GM23338 (cell line): ENCODE data around the gene COL25A1. TPM values are rescaled to one million over a fixed set of nuclear protein-coding genes. Genes with fewer than 3 reads are reported as not detected.

Experiments
- ATAC-seq: fragments of 200-7000 bp; cut with Tn5 transposase; 3 replicates; pipeline ENCODE4 v1.9.1; 2020
- DNase-seq: peaks from one replicate; pipeline ENCODE4 v3.0.0-alpha.2; 2015; ENCODE audit warnings: low spot score
- H2AFZ ChIP-seq: fragments of 200-600 bp; sonication (generic); 2 replicates; pipeline ENCODE4 v1.8.0; 2016; ENCODE audit warnings: antibody characterized with exemption, mild to moderate bottlenecking, moderate library complexity
- H3F3A ChIP-seq: fragments of 200-600 bp; sonication (generic); replicated peaks from 2 replicates; pipeline ENCODE4 v1.8.0; 2017; ENCODE audit warnings: antibody characterized with exemption, mixed run types, low read depth
- H3K27ac ChIP-seq: fragments of 200-600 bp; sonication (generic); 2 replicates; pipeline ENCODE4 v1.6.1; 2016; ENCODE audit warnings: low read depth
- H3K27me3 ChIP-seq: fragments of 200-600 bp; sonication (generic); 2 replicates; pipeline ENCODE4 v1.8.0; 2016; ENCODE audit warnings: mild to moderate bottlenecking, mixed run types, moderate library complexity; ENCODE audit not compliant: insufficient read depth
- H3K36me3 ChIP-seq: fragments of 200-600 bp; sonication (generic); 2 replicates; pipeline ENCODE4 v1.8.0; 2016; ENCODE audit warnings: mild to moderate bottlenecking; ENCODE audit not compliant: insufficient read depth
- H3K4me1 ChIP-seq: fragments of 200-600 bp; sonication (generic); 2 replicates; pipeline ENCODE4 v1.8.0; 2016; ENCODE audit warnings: mild to moderate bottlenecking, moderate library complexity; ENCODE audit not compliant: insufficient read depth
- H3K4me2 ChIP-seq: fragments of 200-600 bp; sonication (generic); 2 replicates; pipeline ENCODE4 v1.7.1; 2017; ENCODE audit warnings: mixed run types
- H3K4me3 ChIP-seq: fragments of 200-600 bp; sonication (generic); 2 replicates; pipeline ENCODE4 v1.6.1; 2016; ENCODE audit warnings: mixed run types
- H3K79me2 ChIP-seq: fragments of 200-600 bp; sonication (generic); replicated peaks from 2 replicates; pipeline ENCODE4 v1.8.0; 2017; ENCODE audit warnings: mild to moderate bottlenecking; ENCODE audit not compliant: insufficient read depth
- H3K9me2 ChIP-seq: fragments of 200-600 bp; sonication (generic); 2 replicates; pipeline ENCODE4 v1.8.0; 2017; ENCODE audit not compliant: insufficient read depth
- H4K20me1 ChIP-seq: fragments of 200-600 bp; sonication (generic); replicated peaks from 2 replicates; pipeline ENCODE4 v1.8.0; 2017; ENCODE audit warnings: mild to moderate bottlenecking; ENCODE audit not compliant: insufficient read depth
- H3K27ac Mint-ChIP-seq: 2 replicates; pipeline ENCODE4 v1.8.0; 2020; ENCODE audit warnings: inconsistent platforms, mild to moderate bottlenecking, moderate library complexity, mixed read lengths
- H3K27me3 Mint-ChIP-seq: 3 replicates; pipeline ENCODE4 v1.8.0; 2022; ENCODE audit warnings: low read depth, mild to moderate bottlenecking, moderate library complexity, mixed read lengths, inconsistent platforms; ENCODE audit not compliant: insufficient read depth, poor library complexity
- H3K36me3 Mint-ChIP-seq: 3 replicates; pipeline ENCODE4 v1.8.0; 2021; ENCODE audit warnings: low read depth, mild to moderate bottlenecking, inconsistent platforms, moderate library complexity, mixed read lengths
- H3K4me1 Mint-ChIP-seq: 3 replicates; pipeline ENCODE4 v1.8.0; 2020; ENCODE audit warnings: mild to moderate bottlenecking, inconsistent platforms, mixed read lengths
- H3K4me3 Mint-ChIP-seq: 3 replicates; pipeline ENCODE4 v1.8.0; 2021; ENCODE audit warnings: moderate library complexity, mild to moderate bottlenecking, inconsistent platforms, mixed read lengths
- H3K9me3 Mint-ChIP-seq: 3 replicates; pipeline ENCODE4 v1.8.0; 2020; ENCODE audit warnings: moderate library complexity, mild to moderate bottlenecking, inconsistent platforms, mixed read lengths
- CREB1 ChIP-seq: fragments of 250-450 bp; sonication (Bioruptor Pico); IDR thresholded peaks from 2 replicates; pipeline ENCODE4 v1.5.0; 2020; ENCODE audit warnings: low read depth, mild to moderate bottlenecking, moderate library complexity
- CTCF ChIP-seq, 2 experiments: fragments of 200-600 bp in 1 of 2; sonication (generic) in 1 of 2; conservative IDR thresholded peaks; 2 replicates each; pipeline versions ENCODE4 v1.5.1 to v1.6.1; 2016 to 2017; ENCODE audit warnings: antibody characterized with exemption in 2 of 2, low read depth in 2 of 2, mild to moderate bottlenecking in 2 of 2, moderate library complexity in 1 of 2
- NANOG ChIP-seq: IDR thresholded peaks from 2 replicates; pipeline ENCODE4 v1.6.1; 2016; ENCODE audit warnings: antibody characterized with exemption, borderline replicate concordance
- POLR2AphosphoS5 ChIP-seq: IDR thresholded peaks from 2 replicates; pipeline ENCODE4 v1.6.1; 2016; ENCODE audit warnings: antibody characterized with exemption, low read depth
- ZNF462 ChIP-seq: fragments of 250-450 bp; sonication (Bioruptor Pico); IDR thresholded peaks from 2 replicates; pipeline ENCODE4 v1.5.0; 2020; ENCODE audit warnings: mild to moderate bottlenecking, moderate library complexity
- polyA plus RNA-seq: library from polyadenylated mRNA; unstranded; fragments of >200 nt; fragmentation: Nextera tagmentation; extraction: Ambion mirVana; gene quantifications from 2 replicates; pipeline ENCODE4 v1.2.1, GENCODE V29; 2016
- total RNA-seq: library from RNA; depleted of rRNA; stranded (reverse); fragments of >200 nt; shearing (Covaris generic); gene quantifications from 2 replicates; pipeline ENCODE4 v1.2.3, GENCODE V29; 2014

COL25A1 gene
- total and polyA plus RNA-seq, 2 experiments from 2014 or later, result 3.9 to 5.6 TPM

GRCh38 chr4:109125084-109125483 lies 177.4 kb downstream of the COL25A1 start (continued):
- TF ChIP-seq POLR2AphosphoS5 (no peak), CTCF (conservative IDR thresholded peaks at IDR 0.05; ENCODE audit: low read depth in 2 of 2) (no peak), NANOG (no peak), CREB1 (CRISPR knock-in tag) (no peak)

GRCh38 chr4:109123951-109124350 lies 178.5 kb downstream of the COL25A1 start:
- H3K9me2 ChIP-seq, result no peaks in the 10 kb centered on the region
- no peak overlapping the region for H2AFZ ChIP-seq
- no peaks in the 10 kb centered on the region for H3F3A ChIP-seq
- Mint-ChIP-seq H3K9me3 (no peaks in the 10 kb centered on the region), H3K27me3 (no peaks in the 10 kb centered on the region), H3K4me1 (peaks cover 10% of the 10 kb centered on the region), H3K36me3 (no peaks in the 10 kb centered on the region), H3K27ac (no peak overlapping the region; the same call in 1 of the 2 replicates), H3K4me3 (no peak overlapping the region)
- H3K4me3 ChIP-seq, result no peak overlapping the region
- no peak overlapping the region for H3K27ac ChIP-seq
- DNase-seq, result no peak
- ATAC-seq, result no peak
- no peak for TF ChIP-seq POLR2AphosphoS5
- H3K79me2 ChIP-seq, result no peaks in the 10 kb centered on the region
- H3K27me3 ChIP-seq, result no peaks in the 10 kb centered on the region
- H3K4me2 ChIP-seq, result no peak overlapping the region
- H3K36me3 ChIP-seq, result no peaks in the 10 kb centered on the region
- no peaks in the 10 kb centered on the region for H4K20me1 ChIP-seq
- no peaks in the 10 kb centered on the region for H3K4me1 ChIP-seq

- Histone ChIP-seq H3K36me3 (no peaks in the 10 kb centered on the region), H3K4me1 (no peaks in the 10 kb centered on the region), H3K4me2 (no peak overlapping the region), H3K27me3 (no peaks in the 10 kb centered on the region), H3F3A (no peaks in the 10 kb centered on the region), H2AFZ (no peak overlapping the region), H3K4me3 (no peak overlapping the region), H4K20me1 (no peaks in the 10 kb centered on the region), H3K9me2 (no peaks in the 10 kb centered on the region), H3K79me2 (no peaks in the 10 kb centered on the region), H3K27ac (no peak overlapping the region)
- Mint-ChIP-seq H3K9me3 (no peaks in the 10 kb centered on the region), H3K27ac (no peak overlapping the region), H3K36me3 (no peaks in the 10 kb centered on the region), H3K4me1 (peaks cover 8% of the 10 kb centered on the region), H3K4me3 (no peak overlapping the region), H3K27me3 (no peaks in the 10 kb centered on the region)
- no peak for TF ChIP-seq ZNF462 (CRISPR knock-in tag)
- TF ChIP-seq CREB1 (CRISPR knock-in tag), result no peak
- no peak for TF ChIP-seq POLR2AphosphoS5
- no peak for DNase-seq
- no peak for ATAC-seq
These were observed 180.9 kb downstream of the COL25A1 start for GRCh38 chr4:109121561-109121960.
